ENCODE results near the gene SCYL2. TPM values are rescaled to one million over a fixed set of nuclear protein-coding genes. Genes with fewer than 3 reads are reported as not detected.
"Not testable (repeated sequence)": the region's sequence is repeated elsewhere in the genome, so short reads cannot be mapped to it uniquely, and the experiment has no call there.

Gene SCYL2
- 31.3 and 41.9 TPM in 2 replicates for total RNA-seq

GRCh38 chr12:100266835-100267602 lies at the start of gene SCYL2, which contains the start of gene DEPDC4:
TSS of gene SCYL2 (plus strand) at chr12:100267177. CDS start at chr12:100282971, 15,794 bp downstream.
TSS of gene DEPDC4 (minus strand) at chr12:100267079. CDS start at chr12:100267076, 3 bp downstream.
- peak; percentile 92 for DNase-seq (ENCODE audit: low read depth, low spot score)

GRCh38 chr12:100219328-100220109 lies 47.5 kb upstream of the SCYL2 start:
- DNase-seq (ENCODE audit: low read depth, low spot score): no peak

- DNase-seq (ENCODE audit: low read depth, low spot score): no peak
These were observed 45.5 kb upstream of the SCYL2 start for GRCh38 chr12:100221523-100221922.

- DNase-seq (ENCODE audit: low read depth, low spot score): not testable (repeated sequence)
These were observed 44.8 kb upstream of the SCYL2 start for GRCh38 chr12:100222173-100222572.

GRCh38 chr12:100225491-100225890 lies 41.5 kb upstream of the SCYL2 start:
- no peak for DNase-seq (ENCODE audit: low read depth, low spot score)

GRCh38 chr12:100229036-100229635 lies 37.8 kb upstream of the SCYL2 start:
- no peak for DNase-seq (ENCODE audit: low read depth, low spot score)

- DNase-seq (ENCODE audit: low read depth, low spot score): no peak
These were observed 37.1 kb upstream of the SCYL2 start for GRCh38 chr12:100229876-100230275.

- not testable (repeated sequence) for DNase-seq (ENCODE audit: low read depth, low spot score)
These were observed 35.1 kb upstream of the SCYL2 start for GRCh38 chr12:100231873-100232272.

- no peak for DNase-seq (ENCODE audit: low read depth, low spot score)
These were observed 32.8 kb upstream of the SCYL2 start for GRCh38 chr12:100234166-100234565.

- DNase-seq (ENCODE audit: low read depth, low spot score): peak; percentile 5
These were observed 32.2 kb upstream of the SCYL2 start for GRCh38 chr12:100234591-100235304.

GRCh38 chr12:100238801-100239200 lies 28.2 kb upstream of the SCYL2 start:
- no peak for DNase-seq (ENCODE audit: low read depth, low spot score)

GRCh38 chr12:100239589-100239988 lies 27.4 kb upstream of the SCYL2 start:
- no peak for DNase-seq (ENCODE audit: low read depth, low spot score)

GRCh38 chr12:100243137-100243536 lies 23.8 kb upstream of the SCYL2 start:
- DNase-seq (ENCODE audit: low read depth, low spot score): no peak

GRCh38 chr12:100247765-100248164 lies 19.2 kb upstream of the SCYL2 start:
- DNase-seq (ENCODE audit: low read depth, low spot score): no peak

GRCh38 chr12:100248886-100249285 lies 18.1 kb upstream of the SCYL2 start:
- DNase-seq (ENCODE audit: low read depth, low spot score): no peak

GRCh38 chr12:100249941-100250340 lies 17.0 kb upstream of the SCYL2 start:
- DNase-seq (ENCODE audit: low read depth, low spot score): no peak

- no peak for DNase-seq (ENCODE audit: low read depth, low spot score)
These were observed 15.1 kb upstream of the SCYL2 start for GRCh38 chr12:100251917-100252316.

GRCh38 chr12:100253437-100253836 lies 13.5 kb upstream of the SCYL2 start:
- no peak for DNase-seq (ENCODE audit: low read depth, low spot score)

- DNase-seq (ENCODE audit: low read depth, low spot score): no peak
These were observed 12.1 kb upstream of the SCYL2 start for GRCh38 chr12:100254876-100255275.

- DNase-seq (ENCODE audit: low read depth, low spot score): no peak
These were observed 8.8 kb upstream of the SCYL2 start for GRCh38 chr12:100258127-100258526.

- no peak for DNase-seq (ENCODE audit: low read depth, low spot score)
These were observed 3.8 kb upstream of the SCYL2 start for GRCh38 chr12:100263131-100263530.
